ENCODE measurements around the gene ARHGAP24. TPM values are rescaled to one million over a fixed set of nuclear protein-coding genes. Genes with fewer than 3 reads are reported as not detected.

ARHGAP24 gene
- total RNA-seq, 1 experiment from 2014 or later: 1.3 TPM

DNA sequence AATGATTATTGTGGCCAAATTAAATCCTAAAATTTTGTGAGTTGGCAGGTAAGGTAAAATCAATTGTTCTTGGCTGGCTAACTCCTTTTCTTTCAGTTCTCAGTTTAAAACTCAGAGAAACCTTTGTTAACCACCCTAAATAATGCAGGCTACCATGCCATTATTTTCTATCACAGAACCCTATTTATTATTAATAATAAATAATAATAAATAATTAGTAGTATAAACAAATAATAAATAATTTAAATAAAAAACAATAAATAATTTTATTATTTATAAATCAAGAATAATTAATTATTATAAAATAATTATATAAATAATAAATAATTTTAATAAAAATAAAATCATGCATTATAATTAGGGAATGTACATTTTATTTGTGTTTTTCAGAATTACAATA lies 390.3 kb downstream of the ARHGAP24 start:
- no TSS peak for BruUV-seq (replicated peaks)
- TF ChIP-seq, protein P1, sequence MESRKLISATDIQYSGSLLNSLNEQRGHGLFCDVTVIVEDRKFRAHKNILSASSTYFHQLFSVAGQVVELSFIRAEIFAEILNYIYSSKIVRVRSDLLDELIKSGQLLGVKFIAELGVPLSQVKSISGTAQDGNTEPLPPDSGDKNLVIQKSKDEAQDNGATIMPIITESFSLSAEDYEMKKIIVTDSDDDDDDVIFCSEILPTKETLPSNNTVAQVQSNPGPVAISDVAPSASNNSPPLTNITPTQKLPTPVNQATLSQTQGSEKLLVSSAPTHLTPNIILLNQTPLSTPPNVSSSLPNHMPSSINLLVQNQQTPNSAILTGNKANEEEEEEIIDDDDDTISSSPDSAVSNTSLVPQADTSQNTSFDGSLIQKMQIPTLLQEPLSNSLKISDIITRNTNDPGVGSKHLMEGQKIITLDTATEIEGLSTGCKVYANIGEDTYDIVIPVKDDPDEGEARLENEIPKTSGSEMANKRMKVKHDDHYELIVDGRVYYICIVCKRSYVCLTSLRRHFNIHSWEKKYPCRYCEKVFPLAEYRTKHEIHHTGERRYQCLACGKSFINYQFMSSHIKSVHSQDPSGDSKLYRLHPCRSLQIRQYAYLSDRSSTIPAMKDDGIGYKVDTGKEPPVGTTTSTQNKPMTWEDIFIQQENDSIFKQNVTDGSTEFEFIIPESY (IDR thresholded peaks at IDR 0.05; ENCODE audit: extremely low read depth, insufficient replicate concordance, low read length): no peak
- no peak for TF ChIP-seq POLR2A (IDR thresholded peaks at IDR 0.05; ENCODE audit: borderline replicate concordance, extremely low read depth, insufficient read depth, insufficient read length)
- TF ChIP-seq CEBPB (IDR thresholded peaks at IDR 0.05; ENCODE audit: low read depth): no peak
- TF ChIP-seq, protein P2, sequence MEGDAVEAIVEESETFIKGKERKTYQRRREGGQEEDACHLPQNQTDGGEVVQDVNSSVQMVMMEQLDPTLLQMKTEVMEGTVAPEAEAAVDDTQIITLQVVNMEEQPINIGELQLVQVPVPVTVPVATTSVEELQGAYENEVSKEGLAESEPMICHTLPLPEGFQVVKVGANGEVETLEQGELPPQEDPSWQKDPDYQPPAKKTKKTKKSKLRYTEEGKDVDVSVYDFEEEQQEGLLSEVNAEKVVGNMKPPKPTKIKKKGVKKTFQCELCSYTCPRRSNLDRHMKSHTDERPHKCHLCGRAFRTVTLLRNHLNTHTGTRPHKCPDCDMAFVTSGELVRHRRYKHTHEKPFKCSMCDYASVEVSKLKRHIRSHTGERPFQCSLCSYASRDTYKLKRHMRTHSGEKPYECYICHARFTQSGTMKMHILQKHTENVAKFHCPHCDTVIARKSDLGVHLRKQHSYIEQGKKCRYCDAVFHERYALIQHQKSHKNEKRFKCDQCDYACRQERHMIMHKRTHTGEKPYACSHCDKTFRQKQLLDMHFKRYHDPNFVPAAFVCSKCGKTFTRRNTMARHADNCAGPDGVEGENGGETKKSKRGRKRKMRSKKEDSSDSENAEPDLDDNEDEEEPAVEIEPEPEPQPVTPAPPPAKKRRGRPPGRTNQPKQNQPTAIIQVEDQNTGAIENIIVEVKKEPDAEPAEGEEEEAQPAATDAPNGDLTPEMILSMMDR (IDR thresholded peaks at IDR 0.05 in 2 of 3, conservative IDR thresholded peaks at IDR 0.05 in 1 of 3; ENCODE audit: borderline replicate concordance in 1 of 3, insufficient read depth in 1 of 3, low read depth in 2 of 3, low read length in 2 of 3): no peak
- no peak for TF ChIP-seq EZH2 (IDR thresholded peaks at IDR 0.05)
- TF ChIP-seq EZH2phosphoT487 (IDR thresholded peaks at IDR 0.05; ENCODE audit: borderline replicate concordance): no peak
- H3K27me3 ChIP-seq (ENCODE audit: insufficient read depth, low read length): no peaks in the 10 kb centered on the region
- POLR2A ChIA-PET: no interaction called here
- H3K4me3 ChIP-seq (replicated peaks in 1 of 2; ENCODE audit: low read depth in 1 of 2, low read length in 2 of 2): no peak overlapping the region
- H2AFZ ChIP-seq (ENCODE audit: low read depth, low read length, poor library complexity, severe bottlenecking): no peak overlapping the region
- H3K9me3 ChIP-seq (ENCODE audit: control insufficient read depth in 1 of 2, insufficient read depth in 1 of 2, low read depth in 1 of 2, low read length in 2 of 2): no peaks in the 10 kb centered on the region
- DNase-seq (ENCODE audit: low read depth, low spot score) (no peak), ATAC-seq (no peak)
- no peaks in the 10 kb centered on the region for H3K36me3 ChIP-seq (ENCODE audit: control insufficient read depth in 1 of 2, insufficient read depth in 2 of 2, low read length in 2 of 2)
- H3K27ac ChIP-seq (ENCODE audit: low read depth, low read length): no peak overlapping the region
- H3K4me2 ChIP-seq (ENCODE audit: low read length): no peak overlapping the region
- CTCF ChIA-PET: no interaction called here
- H3K9me2 ChIP-seq (ENCODE audit: insufficient read depth): no peaks in the 10 kb centered on the region
- H4K20me1 ChIP-seq (ENCODE audit: insufficient read depth): no peaks in the 10 kb centered on the region
- intact Hi-C loops (cut with micrococcal nuclease): no loop called here
- no peak overlapping the region for H3K9ac ChIP-seq (ENCODE audit: low read length)
- no peaks in the 10 kb centered on the region for H3K4me1 ChIP-seq (ENCODE audit: control insufficient read depth in 1 of 2, insufficient read depth in 2 of 2, low read length in 2 of 2)
- no peaks in the 10 kb centered on the region for H3K79me2 ChIP-seq (ENCODE audit: insufficient read depth, low read length)
- RAD21 ChIA-PET (ENCODE audit: low non-redundant PET in 1 of 2, low total read pairs in 2 of 2, uncharacterized antibody in 2 of 2, unreplicated experiment in 2 of 2): no interaction called here
